HG03139 (cell line): ENCODE measurements around the gene EZR.
"Not testable (repeated sequence)": the region's sequence is repeated elsewhere in the genome, so short reads cannot be mapped to it uniquely, and the experiment has no call there.

Source experiments
- ATAC-seq: cut with Tn5 transposase; IDR thresholded peaks from one replicate; pipeline ENCODE4 v1.9.1; 2021; ENCODE audit not compliant: unreplicated experiment

Gene EZR

GRCh38 chr6:158843751-158844683, 24.8 kb upstream of the EZR start:
- ATAC-seq = no peak

GRCh38 chr6:158841358-158841757, 22.2 kb upstream of the EZR start:
- no peak for ATAC-seq

GRCh38 chr6:158840465-158840864, 21.3 kb upstream of the EZR start:
- ATAC-seq = no peak

GRCh38 chr6:158839796-158840195, 20.6 kb upstream of the EZR start:
- ATAC-seq = no peak

DNA sequence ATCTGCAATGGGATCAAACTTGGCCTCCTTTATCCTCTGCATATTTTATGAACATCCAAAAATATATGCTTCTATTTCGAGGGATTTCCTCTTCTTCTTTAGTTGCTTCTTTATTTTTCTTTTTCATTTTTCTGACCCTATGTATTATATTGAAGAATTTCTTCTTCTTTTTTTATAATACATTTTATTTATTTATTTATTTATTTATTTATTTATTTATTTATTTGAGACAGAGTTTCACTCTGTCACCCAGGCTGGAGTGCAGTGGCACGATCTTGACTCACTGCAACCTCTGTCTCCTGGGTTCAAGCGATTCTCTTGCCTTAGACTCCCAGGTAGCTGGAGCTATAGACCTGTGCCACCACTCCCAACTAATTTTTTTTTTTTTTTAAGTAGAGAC, 19.6 kb upstream of the EZR start:
- not testable (repeated sequence) for ATAC-seq

DNA sequence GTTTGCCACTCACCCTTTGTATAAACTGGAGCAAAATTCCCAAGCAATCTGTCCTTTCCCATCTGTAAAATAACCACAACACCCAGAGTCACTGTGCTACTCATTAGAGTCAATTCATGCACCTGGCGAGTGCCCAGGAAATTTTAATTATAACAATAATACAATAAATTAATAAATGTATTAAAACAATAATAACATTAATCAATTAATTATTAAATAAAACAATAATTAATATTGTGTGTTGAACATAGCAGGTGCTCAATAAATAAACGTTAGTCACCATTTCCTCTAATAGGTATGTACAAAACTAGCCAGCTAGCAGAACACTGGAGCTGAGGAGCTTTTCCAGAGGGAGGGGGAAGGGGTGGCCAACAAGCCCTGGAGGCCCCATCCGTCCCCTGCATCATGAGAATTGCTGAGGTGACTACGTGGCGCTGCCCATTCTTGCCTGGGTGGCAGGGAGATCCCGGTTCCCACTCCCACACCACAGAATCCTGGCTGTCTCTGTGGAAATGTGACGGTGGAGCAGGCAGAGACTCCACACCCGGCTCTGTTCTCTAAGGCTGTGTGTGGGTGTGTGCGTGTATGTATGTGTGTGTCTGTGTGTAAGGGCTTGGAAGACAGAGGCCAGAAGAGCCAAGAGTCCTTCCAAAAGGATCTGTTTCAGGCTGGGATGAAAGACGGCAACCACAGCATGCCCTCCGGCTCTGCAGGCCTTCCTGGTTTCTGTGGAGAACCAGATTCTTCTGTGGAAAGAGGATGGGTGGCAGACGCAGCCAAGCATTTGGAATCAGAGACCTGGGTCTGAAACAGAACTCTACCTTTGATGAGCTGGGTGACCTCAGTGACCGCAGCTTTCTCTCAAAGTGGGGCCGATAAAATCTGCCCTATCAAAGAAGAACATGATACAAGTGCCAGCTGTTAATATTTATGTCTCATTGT, 18.8 kb upstream of the EZR start:
- ATAC-seq = no peak

DNA sequence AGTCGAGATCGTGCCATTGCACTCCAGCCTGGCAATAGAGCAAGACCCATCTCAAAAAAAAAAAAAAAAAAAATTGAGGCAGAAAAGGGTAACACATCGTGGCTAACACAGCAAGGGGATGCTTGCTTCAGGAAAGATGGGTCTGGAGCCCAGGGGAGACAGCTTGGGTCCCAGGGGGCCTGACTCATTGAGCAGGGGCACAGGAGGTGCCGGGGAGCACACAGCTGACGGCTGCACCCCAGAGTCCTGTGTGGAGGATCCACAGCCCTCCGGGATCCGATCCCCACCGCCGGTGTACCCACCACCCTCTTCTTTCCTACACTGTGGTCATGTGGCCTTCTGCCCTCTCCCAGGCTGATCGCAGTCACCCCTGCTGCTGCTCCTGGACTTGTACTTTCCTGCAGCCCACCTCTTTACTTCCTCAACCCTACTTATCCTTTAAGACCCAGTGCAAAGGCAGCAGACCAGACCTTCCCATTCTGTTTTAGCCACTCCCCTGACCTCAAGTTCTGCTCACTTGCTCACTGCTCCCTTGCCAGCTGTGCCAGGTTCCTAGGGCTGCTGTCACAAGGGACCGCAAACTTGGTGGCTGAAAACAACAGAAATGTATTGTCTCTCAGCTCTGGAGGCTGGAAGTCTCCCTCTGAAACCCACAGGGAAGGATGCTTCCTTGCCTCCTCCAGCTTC, 17.6 kb upstream of the EZR start:
- ATAC-seq = no peak

DNA sequence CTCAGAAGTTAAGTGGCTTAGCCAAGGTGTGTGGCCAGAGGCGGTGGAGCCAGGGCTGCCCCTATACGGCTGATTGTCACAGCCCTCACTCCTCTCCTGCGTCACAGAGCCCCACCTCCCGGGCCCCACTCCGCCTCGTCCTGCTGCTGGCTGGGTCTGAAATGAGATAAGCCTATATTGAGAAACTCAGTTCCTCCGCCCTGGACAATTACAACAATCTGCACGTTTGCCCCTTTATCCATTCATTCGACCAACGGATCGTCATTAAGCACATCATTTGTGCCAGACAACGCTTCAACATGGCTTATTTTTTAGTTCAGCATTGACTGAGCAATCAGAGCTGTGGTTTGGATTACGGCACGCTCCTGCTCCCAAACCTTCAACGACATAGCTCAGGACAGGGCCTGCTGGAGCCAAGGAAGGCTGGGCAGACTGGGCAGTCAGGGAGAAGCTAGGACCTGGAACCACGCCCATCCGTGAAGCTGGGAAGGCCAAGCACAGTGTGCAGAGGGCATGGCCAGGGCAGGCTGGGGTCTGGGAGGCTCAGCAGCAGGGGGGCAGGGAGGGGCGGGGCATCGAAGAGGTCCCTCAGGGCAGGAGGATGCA, 16.6 kb upstream of the EZR start:
- no peak for ATAC-seq

GRCh38 chr6:158834675-158835385, 15.7 kb upstream of the EZR start:
- ATAC-seq = no peak

- ATAC-seq = not testable (repeated sequence)
Observed at GRCh38 chr6:158832807-158833206, 13.6 kb upstream of the EZR start.

GRCh38 chr6:158832026-158832425, 12.9 kb upstream of the EZR start:
- ATAC-seq = no peak

DNA sequence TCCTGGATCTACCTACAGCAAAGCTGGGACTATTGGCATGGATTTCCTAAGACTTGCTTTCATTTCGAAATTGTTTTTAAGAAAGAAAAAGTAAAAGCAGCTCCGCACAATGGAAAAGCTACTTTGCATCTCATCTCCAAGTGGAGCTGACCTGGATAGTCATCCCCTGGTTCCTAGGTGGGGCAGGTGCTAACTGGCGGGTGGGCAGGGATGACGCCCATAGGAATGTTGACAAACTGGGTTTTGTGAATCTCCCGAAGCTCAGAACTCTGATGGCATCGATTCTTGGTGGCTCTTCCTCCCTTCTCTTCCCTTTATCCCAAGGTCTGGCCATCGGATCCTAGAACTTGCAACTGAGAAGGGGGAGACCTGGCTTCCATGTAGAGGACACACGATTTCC, 12.4 kb upstream of the EZR start:
- no peak for ATAC-seq

DNA sequence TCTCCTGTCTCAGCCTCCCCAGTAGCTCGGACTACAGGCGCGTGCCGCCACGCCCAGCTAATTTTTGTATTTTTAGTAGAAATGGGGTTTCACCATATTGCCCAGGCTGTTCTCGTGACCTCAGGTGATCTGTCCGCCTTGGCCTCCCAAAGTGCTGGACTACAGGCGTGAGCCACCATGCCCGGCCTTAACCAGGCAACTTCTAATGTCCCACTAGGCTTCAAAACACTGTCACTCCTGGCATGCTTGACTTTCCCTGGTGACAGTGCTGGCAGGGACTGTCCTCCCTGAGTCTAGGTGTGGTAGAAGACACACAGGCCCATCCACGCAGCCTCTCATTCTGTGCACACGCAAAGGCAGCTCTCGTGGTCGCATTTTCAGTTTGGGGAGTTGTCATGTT, 11.6 kb upstream of the EZR start:
- no peak for ATAC-seq

DNA sequence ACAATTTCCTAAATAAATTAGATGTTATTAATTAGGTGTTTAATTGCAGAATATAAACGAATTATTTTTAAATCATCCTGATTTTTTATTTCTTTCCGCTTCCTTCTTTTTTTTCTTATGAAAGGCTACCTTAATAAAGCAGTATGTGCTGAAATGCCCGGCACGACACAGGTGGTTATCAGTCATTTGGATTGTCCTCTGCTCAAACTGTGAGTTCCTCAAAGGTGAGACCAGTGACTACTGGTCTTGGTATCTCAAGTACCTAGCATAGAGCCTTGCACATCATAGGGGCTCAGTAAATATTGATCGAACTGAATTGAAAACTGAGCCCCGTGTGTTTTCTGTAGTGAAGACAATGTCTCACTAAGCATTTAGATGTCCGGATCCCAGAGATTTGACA, 9.6 kb upstream of the EZR start:
- no peak for ATAC-seq

DNA sequence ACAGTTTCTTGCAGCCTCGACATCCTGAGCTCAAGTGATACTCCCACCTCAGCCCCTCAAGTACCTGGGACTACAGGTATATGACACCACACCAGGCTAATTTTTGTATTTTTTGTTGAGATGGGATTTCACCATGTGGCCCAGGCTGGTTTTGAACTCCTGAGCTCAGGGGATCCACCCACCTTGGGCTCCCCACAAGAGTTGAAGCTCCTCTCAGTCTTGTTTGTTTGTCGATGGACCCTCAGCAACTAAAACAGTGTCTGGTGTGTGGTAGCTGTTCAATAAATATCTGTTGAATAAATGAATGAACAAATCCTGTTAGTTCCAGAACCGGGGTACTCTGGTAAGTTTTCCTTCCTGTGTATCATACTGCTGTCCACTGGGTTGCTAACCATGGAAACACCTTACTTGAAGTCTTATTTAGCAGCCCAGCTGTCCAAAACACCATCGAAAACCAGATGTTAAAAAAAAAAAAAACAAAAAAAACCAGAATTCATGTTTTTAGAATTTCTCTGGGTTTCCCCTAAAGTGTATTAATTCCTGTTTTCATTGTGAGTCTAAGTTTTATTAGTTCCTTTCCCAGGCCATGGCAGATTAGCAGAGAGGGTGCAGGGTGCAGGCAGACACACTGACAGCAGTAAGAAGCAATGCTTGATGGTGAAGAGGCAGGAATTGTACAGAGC, 7.8 kb upstream of the EZR start:
- ATAC-seq = no peak

DNA sequence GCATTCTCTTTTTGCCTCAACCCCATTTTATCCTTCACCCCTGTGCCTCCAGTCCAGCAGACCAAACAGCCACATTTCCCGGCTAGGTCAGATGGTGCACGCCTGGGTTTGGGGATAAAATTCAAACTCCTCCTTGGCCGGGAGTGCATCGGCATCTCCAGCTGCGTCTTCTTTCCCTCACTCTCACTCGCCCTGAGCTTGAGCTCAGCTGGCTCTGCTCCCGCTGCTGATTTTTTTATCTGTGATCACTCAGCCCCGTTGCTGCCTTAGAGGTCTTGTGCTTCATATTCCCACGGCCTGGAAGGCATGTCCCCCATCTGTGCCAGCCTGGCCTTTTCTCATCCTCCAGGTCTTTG, 6.8 kb upstream of the EZR start:
- no peak for ATAC-seq

- no peak for ATAC-seq
Observed at GRCh38 chr6:158825038-158825950, 6.1 kb upstream of the EZR start.

GRCh38 chr6:158823616-158824015, 4.4 kb upstream of the EZR start:
- ATAC-seq = not testable (repeated sequence)
